IMR-90 (cell line): ENCODE results near the gene PRAMEF13. TPM values are rescaled to one million over a fixed set of nuclear protein-coding genes. Genes with fewer than 3 reads are reported as not detected.
"Not testable (repeated sequence)": the region's sequence is repeated elsewhere in the genome, so short reads cannot be mapped to it uniquely, and the experiment has no call there.

Experiments
- ATAC-seq: fragments of 200-7000 bp; cut with Tn5 transposase; 2 replicates; pipeline ENCODE4 v1.9.1; 2020; ENCODE audit warnings: low read depth, mild to moderate bottlenecking, moderate library complexity
- BruUV-seq: library from RNA; stranded (reverse); fragments of 400-500 nt; replicated peaks from 2 replicates; lab custom pipeline; 2021; lab: Mats Ljungman, UMichigan
- CTCF ChIA-PET: fragments of 300-600 bp; formaldehyde crosslinking; extraction: SDS; loops from one replicate; lab custom pipeline; 2021; ENCODE audit warnings: antibody characterized with exemption; lab: Yijun Ruan, JAX
- POLR2A ChIA-PET: fragments of 300-600 bp; sonication (Branson Sonifier 250); formaldehyde crosslinking; loops from one replicate; lab custom pipeline; 2022; ENCODE audit warnings: antibody characterized with exemption; ENCODE audit not compliant: unreplicated experiment; lab: Charles Lee
- DNase-seq: peaks from one replicate; pipeline ENCODE4 v3.0.0; 2013
- H2AFZ ChIP-seq: replicated peaks from 2 replicates; pipeline ENCODE3; 2013; ENCODE audit warnings: low read length, mild to moderate bottlenecking; ENCODE audit not compliant: poor library complexity
- H2AK5ac ChIP-seq: 2 replicates; pipeline ENCODE4 v1.6.1; 2013; ENCODE audit warnings: low read depth, low read length, inconsistent platforms
- H2AK9ac ChIP-seq: replicated peaks from 2 replicates; pipeline ENCODE3; 2013; ENCODE audit warnings: mild to moderate bottlenecking, low read depth, low read length, moderate library complexity; ENCODE audit not compliant: poor library complexity
- H2BK120ac ChIP-seq: 2 replicates; pipeline ENCODE4 v1.6.1; 2013; ENCODE audit warnings: low read depth, low read length, inconsistent platforms
- H2BK15ac ChIP-seq: 3 replicates; pipeline ENCODE4 v1.6.1; 2013; ENCODE audit warnings: low read depth, low read length, inconsistent platforms
- H2BK20ac ChIP-seq: 2 replicates; pipeline ENCODE4 v1.6.1; 2013; ENCODE audit warnings: low read depth, mild to moderate bottlenecking, inconsistent platforms, low read length, moderate library complexity
- H2BK5ac ChIP-seq: 2 replicates; pipeline ENCODE4 v1.6.1; 2013; ENCODE audit warnings: mild to moderate bottlenecking, low read depth, low read length, inconsistent platforms; ENCODE audit not compliant: poor library complexity, severe bottlenecking
- H3K14ac ChIP-seq: replicated peaks from 2 replicates; pipeline ENCODE4 v1.6.1; 2013; ENCODE audit warnings: low read depth, low read length, inconsistent platforms
- H3K18ac ChIP-seq: 2 replicates; pipeline ENCODE4 v1.6.1; 2013; ENCODE audit warnings: low read depth, low read length, control low read depth
- H3K23ac ChIP-seq: 2 replicates; pipeline ENCODE4 v1.6.1; 2013; ENCODE audit warnings: low read depth, low read length, inconsistent platforms
- H3K27ac ChIP-seq: 2 replicates; pipeline ENCODE4 v1.5.1; 2013; ENCODE audit warnings: mild to moderate bottlenecking, control low read depth, low read length; ENCODE audit not compliant: insufficient read depth
- H3K27me3 ChIP-seq: 2 replicates; pipeline ENCODE4 v1.6.1; 2013; ENCODE audit warnings: low read length; ENCODE audit not compliant: control insufficient read depth, insufficient read depth
- H3K36me3 ChIP-seq: 2 replicates; pipeline ENCODE4 v1.6.1; 2013; ENCODE audit warnings: low read length, mixed read lengths; ENCODE audit not compliant: control insufficient read depth, insufficient read depth
- H3K4ac ChIP-seq: 2 replicates; pipeline ENCODE4 v1.6.1; 2013; ENCODE audit warnings: low read depth, low read length, inconsistent platforms
- H3K4me1 ChIP-seq: 2 replicates; pipeline ENCODE4 v1.6.1; 2013; ENCODE audit warnings: low read length, mixed read lengths; ENCODE audit not compliant: control insufficient read depth, insufficient read depth
- H3K4me2 ChIP-seq: 2 replicates; pipeline ENCODE4 v1.6.1; 2013; ENCODE audit warnings: low read depth, mild to moderate bottlenecking, control low read depth, low read length, moderate library complexity
- H3K4me3 ChIP-seq: 2 replicates; pipeline ENCODE4 v1.5.1; 2013; ENCODE audit warnings: low read depth, mild to moderate bottlenecking, control low read depth, low read length, moderate library complexity; ENCODE audit not compliant: insufficient read depth
- H3K56ac ChIP-seq: 2 replicates; pipeline ENCODE4 v1.6.1; 2013; ENCODE audit warnings: low read length, inconsistent platforms; ENCODE audit not compliant: insufficient read depth; ENCODE audit errors: extremely low read depth
- H3K79me1 ChIP-seq, 2 experiments: 2 replicates each; pipeline ENCODE4 v1.6.1; 2013; ENCODE audit warnings: low read length in 2 of 2, inconsistent platforms in 1 of 2, low read depth in 1 of 2
- H3K9ac ChIP-seq: 2 replicates; pipeline ENCODE4 v1.6.1; 2013; ENCODE audit warnings: low read depth, low read length, control low read depth
- H3K9me1 ChIP-seq: 2 replicates; pipeline ENCODE4 v1.6.1; 2013; ENCODE audit warnings: low read length, inconsistent platforms; ENCODE audit not compliant: insufficient read depth
- H3K9me3 ChIP-seq: 2 replicates; pipeline ENCODE4 v1.6.1; 2013; ENCODE audit warnings: low read length; ENCODE audit not compliant: control insufficient read depth, insufficient read depth
- H4K20me1 ChIP-seq: 2 replicates; pipeline ENCODE4 v1.6.1; 2013; ENCODE audit warnings: low read length, inconsistent platforms; ENCODE audit not compliant: insufficient read depth
- H4K5ac ChIP-seq: 2 replicates; pipeline ENCODE4 v1.6.1; 2013; ENCODE audit warnings: mild to moderate bottlenecking, low read depth, low read length, control low read depth
- H4K8ac ChIP-seq, 2 experiments: 2 replicates each; pipeline ENCODE4 v1.6.1; 2013; ENCODE audit warnings: low read depth in 2 of 2, low read length in 2 of 2, control low read depth in 1 of 2, inconsistent platforms in 1 of 2
- H4K91ac ChIP-seq: 2 replicates; pipeline ENCODE4 v1.6.1; 2013; ENCODE audit warnings: low read depth, low read length, inconsistent platforms; ENCODE audit not compliant: insufficient read depth
- WGBS, 2 experiments: methylation state at CpG; one replicate each; pipeline versions ENCODE4 v1.1.5 to v1.1.7; 2013; ENCODE audit warnings: missing lambda C conversion rate in 2 of 2; ENCODE audit not compliant: insufficient read length in 1 of 2; ENCODE audit errors: extremely low coverage in 2 of 2; 5-methylcytosine and 5-hydroxymethylcytosine counted together
- dilution Hi-C: fragments of 300-500 bp; cut with HindIII; formaldehyde crosslinking; loops from one replicate; pipeline ENCODE4 v1.14.3; 2018; ENCODE audit warnings: low sequenced_read_pairs; ENCODE audit not compliant: unreplicated experiment
- in situ Hi-C: fragments of 300-500 bp; cut with MboI; formaldehyde crosslinking; loops from 3 replicates; pipeline ENCODE4 v1.14.3; 2019; ENCODE audit warnings: low sequenced_read_pairs, inconsistent platforms, mixed read lengths
- intact Hi-C: fragments of 100-400 bp; cut with micrococcal nuclease; formaldehyde crosslinking; loops from 2 replicates; pipeline ENCODE4 v1.10.0; 2022
- polyA plus RNA-seq, 3 experiments: library from polyadenylated mRNA; depleted of rRNA; stranded (reverse); fragments of >200 nt; gene quantifications; 2 replicates each; pipeline ENCODE4 v1.2.3, GENCODE V29; 2012; ENCODE audit warnings: low replicate concordance in 1 of 3
- total RNA-seq: library from RNA; depleted of rRNA; stranded (reverse); fragments of >200 nt; gene quantifications from 2 replicates; pipeline ENCODE4 v1.2.3, GENCODE V29; 2012

Gene PRAMEF13
- total and polyA plus RNA-seq, 2 of the 4 experiments (the other 2 are of a cell fraction) = not detected

GRCh38 chr1:13222788-13223187, 21.6 kb upstream of the PRAMEF13 start:
- H3K79me1 ChIP-seq, H2AK9ac ChIP-seq, H2AK5ac ChIP-seq, ATAC-seq, H2BK5ac ChIP-seq, H3K4ac ChIP-seq, dilution Hi-C loops, H3K23ac ChIP-seq, POLR2A ChIA-PET, H2AFZ ChIP-seq, H2BK15ac ChIP-seq, H4K20me1 ChIP-seq, intact Hi-C loops, H3K27ac ChIP-seq, H2BK20ac ChIP-seq, H3K9me1 ChIP-seq, CTCF ChIA-PET, H4K91ac ChIP-seq, DNase-seq, H4K8ac ChIP-seq, H3K4me2 ChIP-seq, H3K9me3 ChIP-seq, BruUV-seq, H4K5ac ChIP-seq, H3K9ac ChIP-seq, H3K18ac ChIP-seq, H3K36me3 ChIP-seq, H3K4me1 ChIP-seq, H3K27me3 ChIP-seq, H3K56ac ChIP-seq, H3K4me3 ChIP-seq, in situ Hi-C loops, H3K14ac ChIP-seq, H2BK120ac ChIP-seq: not testable (repeated sequence)
- WGBS, 2 experiments = no CpG with 5 or more reads among the region's 4 CpGs

GRCh38 chr1:13219203-13219602, 18.0 kb upstream of the PRAMEF13 start:
- H2BK20ac ChIP-seq, H3K4ac ChIP-seq, H4K20me1 ChIP-seq, H3K27ac ChIP-seq, H2BK120ac ChIP-seq, H3K36me3 ChIP-seq, H3K9me3 ChIP-seq, H4K8ac ChIP-seq, H3K9ac ChIP-seq, H3K18ac ChIP-seq, H2BK15ac ChIP-seq, H2AK9ac ChIP-seq, H3K4me3 ChIP-seq, POLR2A ChIA-PET, H2AK5ac ChIP-seq, H3K27me3 ChIP-seq, H4K5ac ChIP-seq, H3K9me1 ChIP-seq, H4K91ac ChIP-seq, H3K56ac ChIP-seq, in situ Hi-C loops, intact Hi-C loops, H3K4me2 ChIP-seq, ATAC-seq, H2AFZ ChIP-seq, dilution Hi-C loops, H3K79me1 ChIP-seq, H3K23ac ChIP-seq, H3K14ac ChIP-seq, DNase-seq, H3K4me1 ChIP-seq, BruUV-seq, CTCF ChIA-PET, H2BK5ac ChIP-seq: not testable (repeated sequence)
- no CpG with 5 or more reads among the region's 3 CpGs for WGBS, 2 experiments
